ENCODE measurements around the gene BRINP1. TPM values are rescaled to one million over a fixed set of nuclear protein-coding genes. Genes with fewer than 3 reads are reported as not detected.

Gene BRINP1
- total RNA-seq, 1 donor from 2014 or later = 14.0 TPM

DNA sequence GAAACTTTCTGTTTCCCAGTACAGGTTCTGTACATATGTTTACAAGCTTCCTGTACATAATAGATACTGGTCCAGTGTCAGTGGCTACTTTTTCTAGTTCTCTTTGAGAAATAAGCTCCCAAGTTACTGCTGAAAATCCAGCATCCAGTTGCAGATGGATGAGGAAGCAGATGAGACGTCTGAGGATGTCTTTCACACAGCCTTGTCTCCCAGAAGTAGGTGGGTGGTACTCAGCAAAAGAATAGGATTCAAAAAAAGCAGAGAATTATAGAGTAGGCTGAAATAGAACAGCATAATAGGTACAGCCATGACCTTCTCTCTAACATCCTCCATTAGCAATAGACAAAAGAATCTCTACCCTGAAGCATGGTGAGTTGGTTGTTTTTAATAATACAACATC is 77.7 kb downstream of the BRINP1 start:
- Mint-ChIP-seq H3K36me3 (ENCODE audit: unreplicated experiment) (no peaks in the 10 kb centered on the region), H3K4me1 (ENCODE audit: low read depth, unreplicated experiment) (no peaks in the 10 kb centered on the region), H3K9me3 (ENCODE audit: unreplicated experiment) (peaks cover 1% of the 10 kb centered on the region), H3K27me3 (ENCODE audit: unreplicated experiment) (no peaks in the 10 kb centered on the region), H3K27ac (ENCODE audit: unreplicated experiment) (no peak overlapping the region), H3K4me3 (ENCODE audit: unreplicated experiment) (no peak overlapping the region)
- DNase-seq = no peak
- TF ChIP-seq, protein P1, sequence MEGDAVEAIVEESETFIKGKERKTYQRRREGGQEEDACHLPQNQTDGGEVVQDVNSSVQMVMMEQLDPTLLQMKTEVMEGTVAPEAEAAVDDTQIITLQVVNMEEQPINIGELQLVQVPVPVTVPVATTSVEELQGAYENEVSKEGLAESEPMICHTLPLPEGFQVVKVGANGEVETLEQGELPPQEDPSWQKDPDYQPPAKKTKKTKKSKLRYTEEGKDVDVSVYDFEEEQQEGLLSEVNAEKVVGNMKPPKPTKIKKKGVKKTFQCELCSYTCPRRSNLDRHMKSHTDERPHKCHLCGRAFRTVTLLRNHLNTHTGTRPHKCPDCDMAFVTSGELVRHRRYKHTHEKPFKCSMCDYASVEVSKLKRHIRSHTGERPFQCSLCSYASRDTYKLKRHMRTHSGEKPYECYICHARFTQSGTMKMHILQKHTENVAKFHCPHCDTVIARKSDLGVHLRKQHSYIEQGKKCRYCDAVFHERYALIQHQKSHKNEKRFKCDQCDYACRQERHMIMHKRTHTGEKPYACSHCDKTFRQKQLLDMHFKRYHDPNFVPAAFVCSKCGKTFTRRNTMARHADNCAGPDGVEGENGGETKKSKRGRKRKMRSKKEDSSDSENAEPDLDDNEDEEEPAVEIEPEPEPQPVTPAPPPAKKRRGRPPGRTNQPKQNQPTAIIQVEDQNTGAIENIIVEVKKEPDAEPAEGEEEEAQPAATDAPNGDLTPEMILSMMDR (IDR thresholded peaks at IDR 0.05; ENCODE audit: partially characterized antibody, unreplicated experiment) = no peak

DNA sequence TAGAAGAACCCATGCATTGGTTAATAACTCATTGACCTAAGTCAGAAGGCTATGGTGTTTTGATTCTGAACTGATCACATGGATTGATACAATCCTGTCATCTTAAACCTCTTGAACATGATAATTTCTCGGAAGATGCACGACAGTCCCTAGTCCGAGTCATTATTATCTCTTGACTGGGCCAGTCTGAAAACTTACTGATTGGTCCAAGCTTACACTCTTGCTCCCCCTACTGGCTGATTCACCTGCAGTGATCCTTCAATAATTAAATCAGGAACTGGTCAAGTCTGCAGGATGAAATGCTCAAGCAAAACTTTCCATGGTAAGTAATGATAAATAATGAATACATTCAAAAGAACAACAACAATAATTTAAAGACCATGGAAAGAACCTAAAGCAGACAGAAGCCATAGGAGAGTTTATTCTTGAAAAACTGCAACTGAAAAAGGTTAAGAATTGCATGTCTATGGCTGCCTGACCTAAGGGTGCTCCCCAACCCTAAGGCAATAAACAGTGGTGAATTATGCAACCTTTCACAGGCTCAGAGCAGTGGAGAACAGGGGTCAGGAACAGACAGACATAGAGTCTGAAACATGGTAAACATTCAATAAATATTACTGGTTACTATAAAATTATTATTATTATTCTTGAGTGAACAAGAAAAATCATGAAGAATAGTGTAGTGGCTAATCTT is 79.3 kb downstream of the BRINP1 start:
- TF ChIP-seq, protein P1 (IDR thresholded peaks at IDR 0.05; ENCODE audit: partially characterized antibody, unreplicated experiment) = peak; percentile 87
- peaks cover 1% of the 10 kb centered on the region for H3K9me3 Mint-ChIP-seq (ENCODE audit: unreplicated experiment)
- no peak overlapping the region for H3K27ac Mint-ChIP-seq (ENCODE audit: unreplicated experiment)
- H3K4me1 Mint-ChIP-seq (ENCODE audit: low read depth, unreplicated experiment) = peaks cover 3% of the 10 kb centered on the region
- DNase-seq = peak; percentile 46
- no peaks in the 10 kb centered on the region for H3K27me3 Mint-ChIP-seq (ENCODE audit: unreplicated experiment)
- no peaks in the 10 kb centered on the region for H3K36me3 Mint-ChIP-seq (ENCODE audit: unreplicated experiment)
- no peak overlapping the region for H3K4me3 Mint-ChIP-seq (ENCODE audit: unreplicated experiment)

DNA sequence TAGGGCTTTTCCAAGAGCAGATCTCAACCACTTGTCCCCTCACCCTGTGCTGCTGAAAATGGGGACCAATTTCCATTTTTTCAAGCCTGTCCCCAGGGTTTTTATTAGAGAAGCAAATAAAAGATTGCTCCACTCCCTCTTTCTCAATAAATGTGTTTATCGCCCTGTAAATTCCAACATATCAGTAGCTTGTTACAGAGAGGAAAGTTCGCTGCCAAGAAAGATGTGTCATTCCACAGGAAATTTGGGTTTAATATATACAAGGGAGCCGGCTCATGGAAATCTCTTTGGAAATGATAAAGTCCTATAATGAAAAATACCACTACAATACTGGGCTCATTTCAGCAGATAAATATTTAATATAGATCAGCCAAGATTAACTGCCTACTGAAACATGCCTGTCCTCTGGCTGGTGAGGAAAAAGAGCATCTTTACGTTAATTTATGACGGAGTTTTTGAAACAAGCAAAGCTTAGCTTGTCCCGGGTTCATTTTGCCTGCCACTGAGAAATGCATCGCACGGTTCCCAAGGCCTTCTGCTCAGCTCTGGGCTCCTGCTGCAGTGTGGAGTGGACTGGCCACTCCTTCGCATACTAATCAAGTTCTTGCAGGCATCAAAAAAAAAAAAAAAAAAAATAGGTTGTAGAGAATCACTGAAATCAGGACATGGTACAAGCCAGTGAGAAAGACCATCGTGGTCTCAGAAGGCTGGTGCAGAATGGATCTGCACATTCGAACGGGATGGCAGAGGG is 84.5 kb downstream of the BRINP1 start:
- DNase-seq = no peak
- TF ChIP-seq, protein P1 (IDR thresholded peaks at IDR 0.05; ENCODE audit: partially characterized antibody, unreplicated experiment) = no peak
- H3K27me3 Mint-ChIP-seq (ENCODE audit: unreplicated experiment) = no peaks in the 10 kb centered on the region
- peaks cover 4% of the 10 kb centered on the region for H3K9me3 Mint-ChIP-seq (ENCODE audit: unreplicated experiment)
- H3K36me3 Mint-ChIP-seq (ENCODE audit: unreplicated experiment) = no peaks in the 10 kb centered on the region
- H3K27ac Mint-ChIP-seq (ENCODE audit: unreplicated experiment) = no peak overlapping the region
- no peak overlapping the region for H3K4me3 Mint-ChIP-seq (ENCODE audit: unreplicated experiment)
- H3K4me1 Mint-ChIP-seq (ENCODE audit: low read depth, unreplicated experiment) = peaks cover 27% of the 10 kb centered on the region

DNA sequence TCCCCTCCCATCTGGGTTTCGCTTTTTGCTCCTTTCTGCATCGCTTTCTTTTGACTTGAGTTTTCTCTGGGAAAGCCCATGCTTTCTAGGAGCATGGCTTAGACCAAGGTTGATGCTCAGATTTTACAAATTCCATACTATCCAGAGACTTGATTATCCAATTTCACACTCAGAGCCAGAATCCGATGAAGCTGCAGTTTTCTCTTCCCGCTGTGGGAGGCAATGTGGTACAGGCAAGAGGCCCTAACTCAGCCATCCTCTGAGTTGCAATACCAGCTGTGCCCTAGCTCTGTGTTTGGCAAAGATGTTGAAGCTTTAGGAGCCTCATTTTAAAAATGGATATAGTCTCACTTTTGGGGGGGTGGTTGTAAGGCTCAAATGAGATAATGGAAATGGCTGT is 85.1 kb downstream of the BRINP1 start:
- peak overlapping the region; percentile 2 for H3K4me3 Mint-ChIP-seq (ENCODE audit: unreplicated experiment)
- no peaks in the 10 kb centered on the region for H3K27me3 Mint-ChIP-seq (ENCODE audit: unreplicated experiment)
- H3K9me3 Mint-ChIP-seq (ENCODE audit: unreplicated experiment) = peaks cover 4% of the 10 kb centered on the region
- no peaks in the 10 kb centered on the region for H3K36me3 Mint-ChIP-seq (ENCODE audit: unreplicated experiment)
- peak; percentile 45 for DNase-seq
- TF ChIP-seq, protein P1 (IDR thresholded peaks at IDR 0.05; ENCODE audit: partially characterized antibody, unreplicated experiment) = peak; percentile 30
- H3K27ac Mint-ChIP-seq (ENCODE audit: unreplicated experiment) = no peak overlapping the region
- peaks cover 27% of the 10 kb centered on the region for H3K4me1 Mint-ChIP-seq (ENCODE audit: low read depth, unreplicated experiment)
